Measurements from ENCODE around the gene ACAD9.

GRCh38 chr3:128902426-128902825 is 23.0 kb downstream of the ACAD9 start:
- no peak for TF ChIP-seq EZH2phosphoT487 (IDR thresholded peaks at IDR 0.05; ENCODE audit: insufficient read depth, low read depth)
- no peak for TF ChIP-seq EZH2 (IDR thresholded peaks at IDR 0.05; ENCODE audit: insufficient read depth, poor library complexity, severe bottlenecking)
